Kidney (tissue), 14 donors: ENCODE measurements around the gene INHA. TPM values are rescaled to one million over a fixed set of nuclear protein-coding genes. Genes with fewer than 3 reads are reported as not detected.

Experiments used
- DNase-seq, 5 donors: peaks; one replicate each; pipeline ENCODE4 v3.0.0-alpha.2; 2013 to 2020
- FAIRE-seq: peaks from 2 replicates; lab custom pipeline; 2012; peaks lifted over from hg19 to GRCh38; lab: Jason Lieb, UNC
- H3K27ac ChIP-seq, 2 donors: one replicate each; pipeline ENCODE4 v1.7.0; 2013; ENCODE audit warnings: low read depth in 2 of 2, low read length in 2 of 2, inconsistent platforms in 1 of 2
- H3K27me3 ChIP-seq: one replicate; pipeline ENCODE4 v1.7.1; 2013; ENCODE audit warnings: low read length, inconsistent platforms; ENCODE audit not compliant: control insufficient read depth, insufficient read depth
- H3K36me3 ChIP-seq, 3 donors: one replicate each; pipeline versions ENCODE4 v1.7.0 to v1.7.1; 2013; ENCODE audit warnings: low read length in 3 of 3, control low read depth in 1 of 3, inconsistent platforms in 1 of 3; ENCODE audit not compliant: insufficient read depth in 3 of 3, control insufficient read depth in 2 of 3
- H3K4me1 ChIP-seq, 3 donors: one replicate each; pipeline versions ENCODE4 v1.7.0 to v1.7.1; 2013; ENCODE audit warnings: low read length in 3 of 3, inconsistent platforms in 1 of 3, low read depth in 1 of 3; ENCODE audit not compliant: control insufficient read depth in 2 of 3, insufficient read depth in 2 of 3
- H3K4me3 ChIP-seq, 3 donors: one replicate each; pipeline versions ENCODE4 v1.7.0 to v1.8.1; 2013; ENCODE audit warnings: low read length in 3 of 3, control low read depth in 1 of 3, inconsistent platforms in 1 of 3
- H3K9ac ChIP-seq, 3 donors: one replicate each; pipeline versions ENCODE4 v1.7.0 to v1.7.1; 2013; ENCODE audit warnings: low read length in 3 of 3, control low read depth in 1 of 3, inconsistent platforms in 1 of 3
- H3K9me3 ChIP-seq, 3 donors: one replicate each; pipeline versions ENCODE4 v1.7.0 to v1.7.1; 2013; ENCODE audit warnings: low read length in 3 of 3, control low read depth in 1 of 3, inconsistent platforms in 1 of 3; ENCODE audit not compliant: control insufficient read depth in 2 of 3, insufficient read depth in 1 of 3
- CTCF ChIP-seq: IDR thresholded peaks from 3 replicates; pipeline ENCODE4 v1.5.1; 2012; ENCODE audit warnings: mild to moderate bottlenecking, moderate library complexity, borderline replicate concordance; ENCODE audit not compliant: insufficient read depth; ENCODE audit errors: extremely low read depth
- intact Hi-C: fragments of 100-400 bp; cut with DNase I; formaldehyde crosslinking; loops from one replicate; pipeline ENCODE4 v1.11.1; 2022
- polyA plus RNA-seq: library from polyadenylated mRNA; stranded (reverse); fragments of 350-450 nt; fragmentation: Illumina TruSeq; extraction: RNeasy Lipid Tissue Mini Kit (QIAGEN cat#74804); gene quantifications from one replicate; pipeline ENCODE4 v1.2.3, GENCODE V29; 2014; ENCODE audit warnings: low read depth, low replicate concordance; ENCODE audit not compliant: insufficient read depth
- total RNA-seq: library from RNA; stranded (reverse); fragmentation: NEBNext Ultra II Directional; extraction: Animal tissue kit (Norgen Biotek cat#: 25700); gene quantifications from one replicate; pipeline ENCODE4 v1.2.1, GENCODE V29; 2021
- donor health status: control.
- donor health status: control.
- donor health status: control.
- donor health status: control.
- donor health status: control.
- donor health status: DM: yes; HTN: yes; CAD: no.
- donor health status: Normal renal cell carcinoma (clear cell type).

INHA gene
- total and polyA plus RNA-seq, 2 donors from 2014 or later: 1.2 to 2.5 TPM

- DNase-seq: peak in 2 of 5 donors; percentile 7 to 36
- TF ChIP-seq CTCF: no peak
Measured at GRCh38 chr2:219619235-219619634, 47.1 kb downstream of the INHA start.

GRCh38 chr2:219620546-219620945 is 48.4 kb downstream of the INHA start:
- DNase-seq (no peak), FAIRE-seq (no peak)
- H3K27ac ChIP-seq: no peak overlapping the region
- H3K9ac ChIP-seq: no peak overlapping the region
- H3K36me3 ChIP-seq: peaks cover 0 to 3% (median 0%) of the 10 kb centered on the region in 3 donors
- intact Hi-C loops: no loop called here
- no peak overlapping the region for H3K4me3 ChIP-seq
- H3K27me3 ChIP-seq: no peaks in the 10 kb centered on the region
- H3K9me3 ChIP-seq: no peaks in the 10 kb centered on the region
- no peak for TF ChIP-seq CTCF
- H3K4me1 ChIP-seq: no peaks in the 10 kb centered on the region

More at GRCh38 chr2:219619235-219619634, 47.1 kb downstream of the INHA start:
- Histone ChIP-seq H3K4me1 (no peaks in the 10 kb centered on the region), H3K36me3 (peaks cover 0 to 12% (median 5%) of the 10 kb centered on the region in 3 donors), H3K9ac (no peak overlapping the region), H3K27me3 (no peaks in the 10 kb centered on the region), H3K4me3 (no peak overlapping the region), H3K27ac (no peak overlapping the region), H3K9me3 (no peaks in the 10 kb centered on the region)
- intact Hi-C loops: no loop called here
- FAIRE-seq: no peak

GRCh38 chr2:219621935-219622334 is 49.8 kb downstream of the INHA start:
- Histone ChIP-seq H3K36me3 (no peaks in the 10 kb centered on the region), H3K27me3 (no peaks in the 10 kb centered on the region), H3K9ac (no peak overlapping the region), H3K27ac (no peak overlapping the region), H3K4me1 (no peaks in the 10 kb centered on the region), H3K4me3 (no peak overlapping the region), H3K9me3 (no peaks in the 10 kb centered on the region)
- intact Hi-C loops: no loop called here
- no peak for TF ChIP-seq CTCF
- DNase-seq (no peak), FAIRE-seq (no peak)

- DNase-seq (no peak), FAIRE-seq (no peak)
- Histone ChIP-seq H3K4me3 (no peak overlapping the region), H3K9ac (no peak overlapping the region), H3K4me1 (no peaks in the 10 kb centered on the region), H3K27me3 (no peaks in the 10 kb centered on the region), H3K27ac (no peak overlapping the region), H3K9me3 (no peaks in the 10 kb centered on the region), H3K36me3 (no peaks in the 10 kb centered on the region)
- intact Hi-C loops: no loop called here
- TF ChIP-seq CTCF: no peak
Measured at GRCh38 chr2:219622472-219622871, 50.4 kb downstream of the INHA start.
